H1 (cell line): ENCODE measurements around the gene HHAT. TPM values are rescaled to one million over a fixed set of nuclear protein-coding genes. Genes with fewer than 3 reads are reported as not detected.

ENCODE experiments used
- CTCF ChIA-PET: fragments of 300-600 bp; sonication (Branson Sonifier 250); formaldehyde crosslinking; loops from one replicate; lab custom pipeline; 2021; ENCODE audit not compliant: partially characterized antibody; lab: Charles Lee
- POLR2A ChIA-PET: fragments of 300-600 bp; sonication (Branson Sonifier 250); formaldehyde crosslinking; loops from one replicate; lab custom pipeline; 2021; ENCODE audit warnings: inconsistent platforms; ENCODE audit not compliant: partially characterized antibody; lab: Charles Lee
- DNase-seq, 2 experiments: peaks; one replicate each; pipeline versions ENCODE4 v3.0.0 to v3.0.0-alpha.2; 2010 to 2022; ENCODE audit warnings: low spot score in 2 of 2, low read depth in 1 of 2, mixed read lengths in 1 of 2
- FAIRE-seq: peaks from 2 replicates; lab custom pipeline; 2011; peaks lifted over from hg19 to GRCh38; lab: Jason Lieb, UNC
- H2AFZ ChIP-seq: 2 replicates; pipeline ENCODE4 v1.8.1; 2012; ENCODE audit warnings: low read length, inconsistent platforms
- H2AK5ac ChIP-seq: 2 replicates; pipeline ENCODE4 v1.6.1; 2013; ENCODE audit warnings: low read depth, low read length
- H2BK120ac ChIP-seq: replicated peaks from 2 replicates; pipeline ENCODE3; 2013; ENCODE audit warnings: low read depth, low read length, inconsistent platforms
- H2BK12ac ChIP-seq: 2 replicates; pipeline ENCODE4 v1.6.1; 2013; ENCODE audit warnings: low read depth, low read length
- H2BK15ac ChIP-seq: 2 replicates; pipeline ENCODE4 v1.6.1; 2013; ENCODE audit warnings: low read length
- H2BK20ac ChIP-seq: 2 replicates; pipeline ENCODE4 v1.6.1; 2013; ENCODE audit warnings: low read length
- H2BK5ac ChIP-seq: 2 replicates; pipeline ENCODE4 v1.6.1; 2013; ENCODE audit warnings: low read depth, low read length
- H3K14ac ChIP-seq: 2 replicates; pipeline ENCODE4 v1.6.1; 2013; ENCODE audit warnings: inconsistent platforms; ENCODE audit not compliant: insufficient read length
- H3K18ac ChIP-seq: 2 replicates; pipeline ENCODE4 v1.6.1; 2013; ENCODE audit warnings: low read length; ENCODE audit errors: extremely low read depth
- H3K23ac ChIP-seq: 2 replicates; pipeline ENCODE4 v1.6.1; 2013; ENCODE audit warnings: inconsistent platforms; ENCODE audit not compliant: insufficient read length
- H3K23me2 ChIP-seq: 2 replicates; pipeline ENCODE4 v1.6.1; 2013; ENCODE audit warnings: low read depth, low read length
- H3K27ac ChIP-seq: 2 replicates; pipeline ENCODE4 v1.6.1; 2011; ENCODE audit warnings: low read depth, low read length, inconsistent platforms
- H3K27me3 ChIP-seq, 4 experiments: replicated peaks in 1 of 4; 1 replicate in 1 of 4; 2 replicates in 3 of 4; pipeline versions ENCODE4 v1.6.1 to v1.8.1; 2011 to 2013; ENCODE audit warnings: low read length in 3 of 4, mild to moderate bottlenecking in 3 of 4, inconsistent platforms in 2 of 4, mixed read lengths in 2 of 4, moderate library complexity in 1 of 4; ENCODE audit not compliant: control insufficient read depth in 3 of 4, insufficient read depth in 3 of 4; ENCODE audit errors: extremely low read depth in 1 of 4
- H3K36me3 ChIP-seq, 4 experiments: 2 replicates each; pipeline versions ENCODE4 v1.6.1 to v1.8.1; 2011 to 2013; ENCODE audit warnings: mild to moderate bottlenecking in 4 of 4, low read length in 3 of 4, moderate library complexity in 2 of 4, control low read depth in 1 of 4, inconsistent platforms in 1 of 4; ENCODE audit not compliant: insufficient read depth in 4 of 4, control insufficient read depth in 2 of 4
- H3K4ac ChIP-seq: replicated peaks from 2 replicates; pipeline ENCODE3; 2013; ENCODE audit warnings: low read length, low read depth, mixed read lengths, inconsistent platforms; ENCODE audit not compliant: insufficient read length
- H3K4me1 ChIP-seq, 4 experiments: replicated peaks in 1 of 4; 1 replicate in 1 of 4; 2 replicates in 3 of 4; pipeline versions ENCODE4 v1.6.1 to v1.8.1; 2011 to 2013; ENCODE audit warnings: low read length in 3 of 4, inconsistent platforms in 2 of 4, mixed read lengths in 1 of 4; ENCODE audit not compliant: insufficient read depth in 4 of 4, control insufficient read depth in 3 of 4
- H3K4me2 ChIP-seq, 2 experiments: 2 replicates each; pipeline versions ENCODE4 v1.6.1 to v1.8.1; 2011 to 2013; ENCODE audit warnings: low read depth in 2 of 2, low read length in 2 of 2, control low read depth in 1 of 2, inconsistent platforms in 1 of 2, mild to moderate bottlenecking in 1 of 2; ENCODE audit not compliant: insufficient read depth in 1 of 2
- H3K4me3 ChIP-seq, 4 experiments: fragments of 200-600, 300-600 bp in 1 of 4; sonication (generic), shearing (Covaris generic), sonication (Bioruptor Twin) in 1 of 4; 2 replicates each; pipeline versions ENCODE4 v1.5.1 to v1.8.1; 2011 to 2016; ENCODE audit warnings: low read length in 4 of 4, low read depth in 3 of 4, control low read depth in 2 of 4, inconsistent platforms in 2 of 4, mild to moderate bottlenecking in 2 of 4, mixed read lengths in 1 of 4, moderate library complexity in 1 of 4; ENCODE audit not compliant: insufficient read depth in 2 of 4; ENCODE audit errors: extremely low read depth in 1 of 4
- H3K56ac ChIP-seq: replicated peaks from 2 replicates; pipeline ENCODE3; 2013; ENCODE audit warnings: low read depth, mild to moderate bottlenecking, mixed read lengths, low read length, inconsistent platforms; ENCODE audit not compliant: insufficient read length
- H3K79me1 ChIP-seq: 2 replicates; pipeline ENCODE4 v1.6.1; 2013; ENCODE audit warnings: low read depth, low read length, control low read depth
- H3K79me2 ChIP-seq, 2 experiments: 2 replicates each; pipeline versions ENCODE4 v1.6.1 to v1.8.1; 2012 to 2013; ENCODE audit warnings: low read length in 2 of 2, mild to moderate bottlenecking in 2 of 2, inconsistent platforms in 1 of 2; ENCODE audit not compliant: insufficient read depth in 2 of 2, control insufficient read depth in 1 of 2
- H3K9ac ChIP-seq, 4 experiments: replicated peaks in 1 of 4; 1 replicate in 1 of 4; 2 replicates in 3 of 4; pipeline versions ENCODE4 v1.6.1 to v1.8.1; 2011 to 2013; ENCODE audit warnings: low read depth in 3 of 4, low read length in 3 of 4, control low read depth in 2 of 4, mild to moderate bottlenecking in 2 of 4, moderate library complexity in 2 of 4, inconsistent platforms in 1 of 4; ENCODE audit errors: extremely low read depth in 1 of 4
- H3K9me3 ChIP-seq, 2 experiments: 2 replicates each; pipeline versions ENCODE4 v1.6.1 to v1.8.1; 2012 to 2013; ENCODE audit warnings: mild to moderate bottlenecking in 2 of 2, moderate library complexity in 2 of 2, control low read depth in 1 of 2, inconsistent platforms in 1 of 2, low read depth in 1 of 2, low read length in 1 of 2, mixed read lengths in 1 of 2; ENCODE audit not compliant: insufficient read depth in 2 of 2
- H4K20me1 ChIP-seq, 2 experiments: replicated peaks in 1 of 2; 2 replicates each; pipeline versions ENCODE3 to v1.8.1; 2011 to 2013; ENCODE audit warnings: inconsistent platforms in 2 of 2, low read length in 2 of 2, mild to moderate bottlenecking in 1 of 2; ENCODE audit not compliant: insufficient read depth in 2 of 2, control insufficient read depth in 1 of 2
- H4K5ac ChIP-seq: 2 replicates; pipeline ENCODE4 v1.6.1; 2013; ENCODE audit warnings: low read length, low read depth, mixed read lengths, inconsistent platforms; ENCODE audit not compliant: insufficient read length
- H4K8ac ChIP-seq: 2 replicates; pipeline ENCODE4 v1.8.0; 2013; ENCODE audit warnings: mild to moderate bottlenecking, moderate library complexity, low read length, inconsistent platforms; ENCODE audit not compliant: insufficient read depth; ENCODE audit errors: extremely low read depth
- H4K91ac ChIP-seq: replicated peaks from 2 replicates; pipeline ENCODE3; 2013; ENCODE audit warnings: low read length, mixed read lengths, inconsistent platforms; ENCODE audit not compliant: insufficient read length
- ASH2L ChIP-seq: fragments of 200-600, 300-600 bp; sonication (generic); IDR thresholded peaks from one replicate; pipeline ENCODE4 v1.7.1; 2017; ENCODE audit warnings: low read length
- JUN ChIP-seq: IDR thresholded peaks from 2 replicates; pipeline ENCODE4 v1.6.1; 2011; ENCODE audit warnings: low read depth, mild to moderate bottlenecking, improper control_type of control experiment, low read length
- TAF7 ChIP-seq: optimal IDR thresholded peaks from 2 replicates; pipeline ENCODE3; 2011; ENCODE audit warnings: low read depth, mild to moderate bottlenecking, inconsistent platforms, low read length, moderate library complexity, borderline replicate concordance
- WGBS, 2 experiments: shearing (Covaris generic) in 1 of 2; methylation state at CpG; one replicate each; pipeline versions ENCODE4 v1.1.6 to v1.1.7; 2013 to 2015; ENCODE audit warnings: low lambda C conversion rate in 2 of 2, mixed read lengths in 2 of 2, inconsistent platforms in 1 of 2, low coverage in 1 of 2, missing lambda C conversion rate in 1 of 2; ENCODE audit not compliant: insufficient replicate concordance in 2 of 2, insufficient coverage in 1 of 2, insufficient read length in 1 of 2; ENCODE audit errors: extremely low coverage in 1 of 2, missing lambda C conversion rate in 1 of 2; 5-methylcytosine and 5-hydroxymethylcytosine counted together
- polyA plus RNA-seq, 7 experiments: library from polyadenylated mRNA; depleted of rRNA in 3 of 7; stranded (reverse) in 5 of 7; unstranded in 2 of 7; fragments of >200 nt in 5 of 7; fragments of 200-250 nt in 2 of 7; gene quantifications; 1 replicate in 5 of 7; 2 replicates in 1 of 7; 4 replicates in 1 of 7; pipeline versions ENCODE4 v1.2.1 to v1.2.3, GENCODE V29; 2011 to 2013; ENCODE audit warnings: missing spikeins in 2 of 7, mixed read lengths in 2 of 7
- total RNA-seq: library from RNA; stranded (reverse); fragmentation: NEBNext Ultra II Directional; extraction: Animal tissue kit (Norgen Biotek cat#: 25700); gene quantifications from 2 replicates; pipeline ENCODE4 v1.2.1, GENCODE V29; 2021

HHAT gene
- total and polyA plus RNA-seq, 2 of the 8 experiments (the other 6 are each of a cell fraction or from before 2014, with no cell fraction given): 0.15 to 0.51 TPM

- H4K8ac ChIP-seq: no peak overlapping the region
- no peak overlapping the region for H3K27ac ChIP-seq
- CTCF ChIA-PET: interaction anchor here (0.8 to 1.3 kb wide), 5 partner anchors 9 to 705 kb away, joined by 3 to 7 read pairs (median 3); partner anchors contain the start of gene KCNH1
- H3K9ac ChIP-seq: no peak overlapping the region
- H2BK20ac ChIP-seq: no peak overlapping the region
- no peak overlapping the region for H2BK120ac ChIP-seq
- POLR2A ChIA-PET: interaction anchor here (0.8 kb wide), 1 partner anchor 16 kb away, joined by 4 read pairs; no protein-coding TSS in a partner anchor
- peaks cover 0 to 3% (median under 1%) of the 10 kb centered on the region in 4 experiments; a peak in 3 of 7 replicates for H3K4me1 ChIP-seq
- no peak overlapping the region for H3K56ac ChIP-seq
- H3K27me3 ChIP-seq: no peaks in the 10 kb centered on the region
- H3K23me2 ChIP-seq: no peaks in the 10 kb centered on the region
- DNase-seq (no peak), FAIRE-seq (no peak)
- H3K4ac ChIP-seq: no peak overlapping the region
- no peak overlapping the region for H4K91ac ChIP-seq
- no peak overlapping the region for H2BK12ac ChIP-seq
- H2BK5ac ChIP-seq: no peak overlapping the region
- no peak overlapping the region for H3K14ac ChIP-seq
- no peaks in the 10 kb centered on the region for H4K20me1 ChIP-seq
- H3K18ac ChIP-seq: no peak overlapping the region
- H3K4me2 ChIP-seq: no peak overlapping the region
- H3K79me2 ChIP-seq: no peaks in the 10 kb centered on the region
- H2BK15ac ChIP-seq: no peak overlapping the region
- no peak overlapping the region for H3K23ac ChIP-seq
- TF ChIP-seq TAF7 (no peak), ASH2L (no peak), JUN (no peak)
- no peak overlapping the region for H4K5ac ChIP-seq
- H2AFZ ChIP-seq: no peak overlapping the region
- no peaks in the 10 kb centered on the region for H3K79me1 ChIP-seq
- no peaks in the 10 kb centered on the region for H3K36me3 ChIP-seq
- H2AK5ac ChIP-seq: no peak overlapping the region
- no peaks in the 10 kb centered on the region for H3K9me3 ChIP-seq
- 87% methylated on average over 7 of the region's 7 CpGs; no CpG with 5 or more reads in 1 of the 2 experiments for WGBS, 2 experiments
- H3K4me3 ChIP-seq: no peak overlapping the region
Observed at GRCh38 chr1:210428696-210429095, 100.0 kb downstream of the HHAT start.
